Measurements from ENCODE around the gene MAP3K14.

The MAP3K14 gene

GRCh38 chr17:45314741-45315647, 1.8 kb downstream of the MAP3K14 start:
- TF ChIP-seq, protein P1, sequence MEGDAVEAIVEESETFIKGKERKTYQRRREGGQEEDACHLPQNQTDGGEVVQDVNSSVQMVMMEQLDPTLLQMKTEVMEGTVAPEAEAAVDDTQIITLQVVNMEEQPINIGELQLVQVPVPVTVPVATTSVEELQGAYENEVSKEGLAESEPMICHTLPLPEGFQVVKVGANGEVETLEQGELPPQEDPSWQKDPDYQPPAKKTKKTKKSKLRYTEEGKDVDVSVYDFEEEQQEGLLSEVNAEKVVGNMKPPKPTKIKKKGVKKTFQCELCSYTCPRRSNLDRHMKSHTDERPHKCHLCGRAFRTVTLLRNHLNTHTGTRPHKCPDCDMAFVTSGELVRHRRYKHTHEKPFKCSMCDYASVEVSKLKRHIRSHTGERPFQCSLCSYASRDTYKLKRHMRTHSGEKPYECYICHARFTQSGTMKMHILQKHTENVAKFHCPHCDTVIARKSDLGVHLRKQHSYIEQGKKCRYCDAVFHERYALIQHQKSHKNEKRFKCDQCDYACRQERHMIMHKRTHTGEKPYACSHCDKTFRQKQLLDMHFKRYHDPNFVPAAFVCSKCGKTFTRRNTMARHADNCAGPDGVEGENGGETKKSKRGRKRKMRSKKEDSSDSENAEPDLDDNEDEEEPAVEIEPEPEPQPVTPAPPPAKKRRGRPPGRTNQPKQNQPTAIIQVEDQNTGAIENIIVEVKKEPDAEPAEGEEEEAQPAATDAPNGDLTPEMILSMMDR (IDR thresholded peaks at IDR 0.05; ENCODE audit: unreplicated experiment in 3 of 3) = no peak
- Mint-ChIP-seq H3K27me3 (ENCODE audit: low read depth) (peaks cover 10% of the 10 kb centered on the region), H3K9me3 (no peaks in the 10 kb centered on the region), H3K36me3 (ENCODE audit: low read depth) (no peaks in the 10 kb centered on the region), H3K4me1 (peaks cover 74% of the 10 kb centered on the region), H3K4me3 (peak overlapping the region; percentile 86 to 92 (median 89)), H3K27ac (peak overlapping the region; percentile 27 to 82 (median 75))

- H3K36me3 Mint-ChIP-seq (ENCODE audit: low read depth) = peaks cover under 1% of the 10 kb centered on the region
- peaks cover 67% of the 10 kb centered on the region for H3K4me1 Mint-ChIP-seq
- TF ChIP-seq, protein P1 (IDR thresholded peaks at IDR 0.05; ENCODE audit: unreplicated experiment in 3 of 3) = no peak
- peak overlapping the region; percentile 26 to 67 (median 60) for H3K27ac Mint-ChIP-seq
- H3K27me3 Mint-ChIP-seq (ENCODE audit: low read depth) = peaks cover 10% of the 10 kb centered on the region
- H3K9me3 Mint-ChIP-seq = no peaks in the 10 kb centered on the region
- peak overlapping the region; percentile 86 to 92 (median 89) for H3K4me3 Mint-ChIP-seq
These were observed 2.7 kb downstream of the MAP3K14 start for GRCh38 chr17:45313996-45314740.

DNA sequence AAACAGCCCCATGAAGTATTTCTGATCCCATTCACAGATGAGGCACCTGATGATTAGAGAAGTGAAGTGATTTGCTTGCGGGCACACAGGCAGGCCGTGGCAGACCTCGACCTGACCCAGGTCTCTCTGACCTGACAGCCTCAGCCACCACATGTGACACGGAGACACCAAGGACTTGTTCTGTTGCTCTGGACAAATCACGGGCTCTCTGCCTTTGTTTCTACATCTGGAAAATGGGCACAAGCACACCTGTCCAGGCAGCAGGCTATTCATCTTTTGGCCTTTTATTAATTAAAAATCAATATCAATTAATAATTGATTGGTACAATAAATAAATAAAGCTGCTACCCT, 3.4 kb downstream of the MAP3K14 start:
- peaks cover 63% of the 10 kb centered on the region for H3K4me1 Mint-ChIP-seq
- TF ChIP-seq, protein P1 (IDR thresholded peaks at IDR 0.05; ENCODE audit: unreplicated experiment in 3 of 3) = no peak
- H3K27me3 Mint-ChIP-seq (ENCODE audit: low read depth) = peaks cover 10% of the 10 kb centered on the region
- H3K9me3 Mint-ChIP-seq = no peaks in the 10 kb centered on the region
- H3K27ac Mint-ChIP-seq = peak overlapping the region; percentile 3 to 44 (median 41)
- peaks cover 4% of the 10 kb centered on the region for H3K36me3 Mint-ChIP-seq (ENCODE audit: low read depth)
- peak overlapping the region in 2 of 3 experiments; percentile 34 to 53 for H3K4me3 Mint-ChIP-seq

DNA sequence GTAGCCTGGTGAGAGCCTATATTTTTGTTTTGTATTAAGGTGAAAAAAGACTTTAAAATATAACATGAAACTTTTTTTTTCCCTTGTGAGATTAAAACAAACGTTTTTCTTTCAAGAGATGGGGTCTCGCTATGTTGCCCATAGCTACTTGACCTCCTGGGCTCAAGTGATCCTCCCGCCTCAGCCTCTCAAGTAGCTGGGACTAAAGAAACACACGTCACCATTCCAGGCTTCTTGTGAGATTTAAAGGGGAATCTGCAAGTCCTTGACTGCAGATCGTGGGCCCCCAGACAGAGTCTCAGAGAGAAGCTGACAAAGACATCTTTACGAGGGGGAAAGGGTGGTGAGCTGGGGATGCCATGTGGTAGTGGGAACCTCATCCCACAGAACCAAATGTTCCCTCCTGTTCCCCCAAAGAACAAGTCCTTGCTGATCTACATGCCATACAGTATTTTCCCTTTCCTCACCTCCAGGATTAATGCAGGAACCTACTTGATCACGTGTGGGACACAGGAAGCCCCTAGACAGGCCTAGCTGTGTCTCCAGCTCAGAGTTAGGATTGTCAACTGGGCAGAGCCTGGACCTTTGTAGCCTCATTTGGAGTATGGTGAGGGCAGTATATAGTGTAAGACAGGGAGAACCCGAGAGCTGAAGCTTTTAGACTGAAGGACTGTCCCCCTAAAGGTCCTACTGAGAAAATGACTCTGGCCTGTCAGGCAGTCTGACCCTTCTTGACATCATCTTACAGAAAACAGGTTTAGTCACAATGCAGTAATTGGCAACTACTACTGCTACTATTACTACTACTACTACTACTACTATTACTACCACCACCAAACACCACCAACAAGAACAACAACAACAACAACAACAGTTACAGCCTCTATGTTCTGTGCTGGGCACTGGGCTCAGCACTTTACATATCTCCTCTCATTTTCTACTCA, 4.1 kb downstream of the MAP3K14 start:
- Mint-ChIP-seq H3K9me3 (no peaks in the 10 kb centered on the region), H3K36me3 (ENCODE audit: low read depth) (peaks cover 4% of the 10 kb centered on the region)
- TF ChIP-seq, protein P1 (IDR thresholded peaks at IDR 0.05; ENCODE audit: unreplicated experiment in 3 of 3) = no peak

DNA sequence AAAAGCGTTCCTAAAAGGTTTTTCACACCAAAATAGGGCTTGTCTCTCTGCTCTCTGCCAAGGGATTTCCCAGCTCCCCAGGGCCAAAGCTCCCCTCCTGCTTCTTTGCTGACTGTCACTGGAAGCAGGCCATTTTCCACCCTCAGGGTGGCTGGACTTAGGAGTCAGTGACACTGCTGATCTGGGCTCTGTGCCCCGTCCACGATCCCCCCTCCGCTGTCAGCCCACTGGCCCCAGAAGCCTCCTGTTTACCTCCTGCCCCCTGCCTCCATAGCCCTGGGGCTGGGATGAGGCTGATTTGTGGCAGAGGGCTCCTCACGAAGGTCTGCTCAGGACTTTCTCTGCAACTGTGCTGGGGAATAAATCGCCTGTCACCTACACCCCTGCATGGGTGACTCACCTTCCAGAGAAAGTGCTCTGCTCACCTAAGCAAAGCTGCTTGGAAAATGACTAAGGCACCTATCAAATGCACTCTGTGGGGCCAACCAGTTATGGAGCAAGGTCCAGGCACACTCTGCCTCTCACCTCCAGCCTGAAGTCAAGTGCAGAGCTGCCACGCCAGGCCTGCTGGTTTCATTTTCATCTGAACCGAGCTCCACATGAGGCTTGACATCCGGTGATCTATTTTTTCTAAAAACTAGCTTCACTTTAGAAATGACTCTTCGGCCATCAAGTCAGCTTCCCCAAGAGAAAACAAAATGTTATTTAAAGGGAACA, 4.9 kb downstream of the MAP3K14 start:
- Mint-ChIP-seq H3K4me1 (peaks cover 67% of the 10 kb centered on the region), H3K36me3 (ENCODE audit: low read depth) (peaks cover 4% of the 10 kb centered on the region), H3K27ac (peak overlapping the region in 1 of 3 experiments; percentile 80), H3K4me3 (no peak overlapping the region), H3K9me3 (no peaks in the 10 kb centered on the region), H3K27me3 (ENCODE audit: low read depth) (peaks cover 4% of the 10 kb centered on the region)
- TF ChIP-seq, protein P1 (IDR thresholded peaks at IDR 0.05; ENCODE audit: unreplicated experiment in 3 of 3) = no peak

More for the DNA sequence above, 4.1 kb downstream of the MAP3K14 start:
- Mint-ChIP-seq H3K4me3 (peak overlapping the region in 2 of 3 experiments; percentile 34 to 53), H3K4me1 (peaks cover 69% of the 10 kb centered on the region), H3K27me3 (ENCODE audit: low read depth) (peaks cover 10% of the 10 kb centered on the region), H3K27ac (peak overlapping the region; percentile 3 to 44 (median 41))

Measured in nephron (organoid).